GM20431 (cell line): ENCODE measurements around the gene CHD9.
"Not testable (repeated sequence)": the region's sequence is repeated elsewhere in the genome, so short reads cannot be mapped to it uniquely, and the experiment has no call there.

ENCODE experiments used
- in situ Hi-C: fragments of 300-500 bp; cut with MseI, MboI; formaldehyde crosslinking; loops from one replicate; pipeline ENCODE4 v1.15.0; 2020; ENCODE audit warnings: low sequenced_read_pairs; ENCODE audit not compliant: unreplicated experiment

CHD9 gene

GRCh38 chr16:53249331-53249730, 194.5 kb downstream of the CHD9 start:
- in situ Hi-C loops, result no loop called here

GRCh38 chr16:53257001-53257400, 202.2 kb downstream of the CHD9 start:
- in situ Hi-C loops, result no loop called here

GRCh38 chr16:53258809-53259208, 204.0 kb downstream of the CHD9 start:
- in situ Hi-C loops, result no loop called here

- in situ Hi-C loops, result no loop called here
These were observed 206.5 kb downstream of the CHD9 start for GRCh38 chr16:53261276-53261675.

- in situ Hi-C loops, result no loop called here
These were observed 207.9 kb downstream of the CHD9 start for GRCh38 chr16:53262645-53263044.

GRCh38 chr16:53266156-53266555, 211.4 kb downstream of the CHD9 start:
- in situ Hi-C loops, result no loop called here

GRCh38 chr16:53278498-53278897, 223.7 kb downstream of the CHD9 start:
- in situ Hi-C loops, result not testable (repeated sequence)

GRCh38 chr16:53281280-53281679, 226.5 kb downstream of the CHD9 start:
- in situ Hi-C loops, result no loop called here

- in situ Hi-C loops, result no loop called here
These were observed 227.1 kb downstream of the CHD9 start for GRCh38 chr16:53281859-53282258.

GRCh38 chr16:53282328-53282727, 227.5 kb downstream of the CHD9 start:
- in situ Hi-C loops, result no loop called here

- in situ Hi-C loops, result no loop called here
These were observed 228.5 kb downstream of the CHD9 start for GRCh38 chr16:53282975-53283946.

GRCh38 chr16:53285236-53285635, 230.4 kb downstream of the CHD9 start:
- in situ Hi-C loops, result no loop called here

- in situ Hi-C loops, result no loop called here
These were observed 235.7 kb downstream of the CHD9 start for GRCh38 chr16:53290520-53290919.

GRCh38 chr16:53291757-53292392, 237.1 kb downstream of the CHD9 start:
- in situ Hi-C loops, result no loop called here

- in situ Hi-C loops, result no loop called here
These were observed 242.7 kb downstream of the CHD9 start for GRCh38 chr16:53297477-53297876.

- in situ Hi-C loops, result no loop called here
These were observed 249.5 kb downstream of the CHD9 start for GRCh38 chr16:53304334-53304733.

- in situ Hi-C loops, result no loop called here
These were observed 251.0 kb downstream of the CHD9 start for GRCh38 chr16:53305743-53306142.

- in situ Hi-C loops, result no loop called here
These were observed 254.7 kb downstream of the CHD9 start for GRCh38 chr16:53309457-53309856.

GRCh38 chr16:53320992-53321391, 266.2 kb downstream of the CHD9 start:
- in situ Hi-C loops, result no loop called here

GRCh38 chr16:53323924-53324323, 269.1 kb downstream of the CHD9 start:
- in situ Hi-C loops, result no loop called here

- in situ Hi-C loops, result not testable (repeated sequence)
These were observed 276.2 kb downstream of the CHD9 start for GRCh38 chr16:53330991-53331390.
